Liver (tissue), 9 donors: ENCODE data around the gene ARVCF. TPM values are rescaled to one million over a fixed set of nuclear protein-coding genes. Genes with fewer than 3 reads are reported as not detected.
A peak's percentile ranks its signal among the peaks of the same experiment; 100 is the strongest.

Source experiments
- DNase-seq: peaks from one replicate; pipeline ENCODE4 v3.0.0-alpha.2; 2017; ENCODE audit warnings: low spot score
- H3K27ac ChIP-seq, 2 donors: one replicate each; pipeline ENCODE4 v1.7.0; 2013; ENCODE audit warnings: inconsistent platforms in 2 of 2, low read length in 2 of 2, control low read depth in 1 of 2, low read depth in 1 of 2, mild to moderate bottlenecking in 1 of 2
- H3K27me3 ChIP-seq, 4 donors: one replicate each; pipeline versions ENCODE4 v1.6.1 to v1.7.0; 2013; ENCODE audit warnings: low read length in 3 of 4, inconsistent platforms in 1 of 4, mild to moderate bottlenecking in 1 of 4, moderate library complexity in 1 of 4; ENCODE audit not compliant: control insufficient read depth in 4 of 4, insufficient read depth in 4 of 4
- H3K36me3 ChIP-seq, 4 donors: one replicate each; pipeline versions ENCODE4 v1.6.1 to v1.7.0; 2013; ENCODE audit warnings: low read length in 3 of 4, mild to moderate bottlenecking in 3 of 4, low read depth in 1 of 4, moderate library complexity in 1 of 4; ENCODE audit not compliant: control insufficient read depth in 4 of 4, insufficient read depth in 3 of 4
- H3K4me1 ChIP-seq, 4 donors: one replicate each; pipeline versions ENCODE4 v1.6.1 to v1.7.0; 2013; ENCODE audit warnings: low read length in 3 of 4, mild to moderate bottlenecking in 3 of 4, moderate library complexity in 1 of 4; ENCODE audit not compliant: control insufficient read depth in 4 of 4, insufficient read depth in 4 of 4
- H3K4me3 ChIP-seq, 3 donors: one replicate each; pipeline versions ENCODE4 v1.6.1 to v1.7.0; 2013; ENCODE audit warnings: low read length in 3 of 3, control low read depth in 1 of 3, low read depth in 1 of 3, mild to moderate bottlenecking in 1 of 3
- H3K9ac ChIP-seq, 2 donors: one replicate each; pipeline ENCODE4 v1.7.0; 2013; ENCODE audit warnings: low read length in 2 of 2, mild to moderate bottlenecking in 2 of 2, moderate library complexity in 2 of 2, control low read depth in 1 of 2, low read depth in 1 of 2
- H3K9me3 ChIP-seq, 4 donors: one replicate each; pipeline versions ENCODE4 v1.6.1 to v1.7.0; 2013; ENCODE audit warnings: low read length in 3 of 4; ENCODE audit not compliant: control insufficient read depth in 4 of 4
- EGR1 ChIP-seq, 2 donors: IDR thresholded peaks; 2 replicates each; pipeline ENCODE4 v1.6.1; 2016 to 2018; ENCODE audit warnings: antibody characterized with exemption in 2 of 2, low read depth in 2 of 2
- FOXA1 ChIP-seq: IDR thresholded peaks from 2 replicates; pipeline ENCODE4 v1.6.1; 2016; ENCODE audit warnings: antibody characterized with exemption
- FOXA2 ChIP-seq: IDR thresholded peaks from 2 replicates; pipeline ENCODE4 v1.6.1; 2016; ENCODE audit warnings: antibody characterized with exemption
- GABPA ChIP-seq, 2 donors: IDR thresholded peaks in 1 of 2; conservative IDR thresholded peaks in 1 of 2; 2 replicates each; pipeline ENCODE4 v1.6.1; 2016; ENCODE audit warnings: antibody characterized with exemption in 2 of 2, mild to moderate bottlenecking in 1 of 2, moderate library complexity in 1 of 2
- HNF4A ChIP-seq, 2 donors: conservative IDR thresholded peaks; 2 replicates each; pipeline ENCODE4 v1.6.1; 2016; ENCODE audit warnings: antibody characterized with exemption in 2 of 2, mild to moderate bottlenecking in 2 of 2
- HNF4G ChIP-seq: IDR thresholded peaks from 2 replicates; pipeline ENCODE4 v1.6.1; 2016; ENCODE audit warnings: antibody characterized with exemption
- NR2F2 ChIP-seq: IDR thresholded peaks from 2 replicates; pipeline ENCODE4 v1.6.1; 2016; ENCODE audit warnings: antibody characterized with exemption
- RAD21 ChIP-seq, 2 donors: IDR thresholded peaks; 2 replicates each; pipeline ENCODE4 v1.6.1; 2016; ENCODE audit warnings: antibody characterized with exemption in 2 of 2, mild to moderate bottlenecking in 2 of 2
- RXRA ChIP-seq, 2 donors: IDR thresholded peaks; 2 replicates each; pipeline ENCODE4 v1.6.1; 2017 to 2018; ENCODE audit warnings: antibody characterized with exemption in 2 of 2, mild to moderate bottlenecking in 1 of 2
- YY1 ChIP-seq: IDR thresholded peaks from 2 replicates; pipeline ENCODE4 v1.6.1; 2016; ENCODE audit warnings: antibody characterized with exemption, mild to moderate bottlenecking
- WGBS: extraction: QIAGEN DNeasy Blood & Tissue Kit; methylation state at CpG from one replicate; pipeline ENCODE4 v1.1.7; 2013; 5-methylcytosine and 5-hydroxymethylcytosine counted together
- polyA plus RNA-seq, 2 donors: library from polyadenylated mRNA; stranded (reverse) in 1 of 2; unstranded in 1 of 2; fragments of 200-250 nt in 1 of 2; fragments of >200 nt in 1 of 2; fragmentation: Nextera tagmentation in 1 of 2; extraction: Ambion mirVana in 1 of 2; gene quantifications; one replicate each; pipeline versions ENCODE4 v1.2.1 to v1.2.3, GENCODE V29; 2013 to 2015
- total RNA-seq, 2 donors: library from RNA; depleted of rRNA; stranded (reverse); fragments of >200 nt; gene quantifications; one replicate each; pipeline ENCODE4 v1.2.3, GENCODE V29; 2014
- TF ChIP-seq, protein P1 (sequence below): IDR thresholded peaks from 2 replicates; pipeline ENCODE4 v1.6.1; 2016; ENCODE audit warnings: antibody characterized with exemption
- TF ChIP-seq, protein P2 (sequence below): IDR thresholded peaks from 2 replicates; pipeline ENCODE4 v1.6.1; 2016; ENCODE audit warnings: antibody characterized with exemption
- TF ChIP-seq, protein P3 (sequence below): IDR thresholded peaks from 2 replicates; pipeline ENCODE4 v1.6.1; 2016; ENCODE audit warnings: antibody characterized with exemption
- TF ChIP-seq, protein P4 (sequence below): fragments of 150-350 bp; IDR thresholded peaks from 2 replicates; pipeline ENCODE4 v1.5.1; 2017; ENCODE audit warnings: improper control_type of control experiment, low read depth, low read length; ENCODE audit not compliant: missing input control
- TF ChIP-seq, protein P5 (sequence below): IDR thresholded peaks from 2 replicates; pipeline ENCODE4 v1.6.1; 2016; ENCODE audit warnings: antibody characterized with exemption, mild to moderate bottlenecking
- donor health status: healthy.
- donor health status: healthy.
- donor health status: healthy.
- donor health status: healthy.
- donor health status: healthy.

The ARVCF gene
- total and polyA plus RNA-seq, 4 donors: 3.8 to 48.8 (median 26.1) TPM

DNA sequence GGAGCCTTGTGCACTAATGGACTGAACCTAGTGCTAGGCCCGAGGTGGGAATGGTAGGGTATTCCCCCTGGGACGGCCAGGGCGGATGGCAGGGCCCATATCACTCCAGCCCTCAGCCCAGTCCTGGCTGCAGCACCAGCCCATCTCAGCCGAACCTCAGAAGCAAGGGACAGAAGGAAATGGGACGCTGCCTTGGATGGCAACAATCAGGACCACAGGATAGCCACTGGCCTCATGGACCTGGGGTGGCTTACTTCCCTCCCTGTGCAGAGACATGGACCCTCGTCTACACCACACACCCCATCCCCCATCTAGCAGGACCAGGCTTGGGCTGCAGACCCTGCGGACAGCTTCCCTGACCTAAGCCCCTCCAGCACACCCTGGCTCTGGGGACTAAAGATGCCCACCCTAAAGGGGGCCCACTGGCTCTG lies 24.1 kb downstream of the ARVCF start:
- peaks cover 2 to 42% (median 23%) of the 10 kb centered on the region in 4 donors for H3K4me1 ChIP-seq
- no peak overlapping the region for H3K4me3 ChIP-seq
- peak overlapping the region in 1 of 2 donors; percentile 33 for H3K27ac ChIP-seq
- H3K9ac ChIP-seq: no peak overlapping the region
- H3K9me3 ChIP-seq: no peaks in the 10 kb centered on the region
- TF ChIP-seq EGR1 (IDR thresholded peaks at IDR 0.05; ENCODE audit: low read depth in 2 of 2) (no peak), YY1 (no peak), FOXA1 (no peak), NR2F2 (no peak), RXRA (IDR thresholded peaks at IDR 0.05) (no peak), GABPA (IDR thresholded peaks at IDR 0.05 in 1 of 2, conservative IDR thresholded peaks at IDR 0.05 in 1 of 2) (no peak), HNF4A (conservative IDR thresholded peaks at IDR 0.05) (no peak), FOXA2 (no peak), HNF4G (no peak), RAD21 (IDR thresholded peaks at IDR 0.05) (no peak)
- TF ChIP-seq, protein P1, sequence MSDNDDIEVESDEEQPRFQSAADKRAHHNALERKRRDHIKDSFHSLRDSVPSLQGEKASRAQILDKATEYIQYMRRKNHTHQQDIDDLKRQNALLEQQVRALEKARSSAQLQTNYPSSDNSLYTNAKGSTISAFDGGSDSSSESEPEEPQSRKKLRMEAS: no peak
- TF ChIP-seq, protein P2, sequence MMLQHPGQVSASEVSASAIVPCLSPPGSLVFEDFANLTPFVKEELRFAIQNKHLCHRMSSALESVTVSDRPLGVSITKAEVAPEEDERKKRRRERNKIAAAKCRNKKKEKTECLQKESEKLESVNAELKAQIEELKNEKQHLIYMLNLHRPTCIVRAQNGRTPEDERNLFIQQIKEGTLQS: no peak
- TF ChIP-seq, protein P3, sequence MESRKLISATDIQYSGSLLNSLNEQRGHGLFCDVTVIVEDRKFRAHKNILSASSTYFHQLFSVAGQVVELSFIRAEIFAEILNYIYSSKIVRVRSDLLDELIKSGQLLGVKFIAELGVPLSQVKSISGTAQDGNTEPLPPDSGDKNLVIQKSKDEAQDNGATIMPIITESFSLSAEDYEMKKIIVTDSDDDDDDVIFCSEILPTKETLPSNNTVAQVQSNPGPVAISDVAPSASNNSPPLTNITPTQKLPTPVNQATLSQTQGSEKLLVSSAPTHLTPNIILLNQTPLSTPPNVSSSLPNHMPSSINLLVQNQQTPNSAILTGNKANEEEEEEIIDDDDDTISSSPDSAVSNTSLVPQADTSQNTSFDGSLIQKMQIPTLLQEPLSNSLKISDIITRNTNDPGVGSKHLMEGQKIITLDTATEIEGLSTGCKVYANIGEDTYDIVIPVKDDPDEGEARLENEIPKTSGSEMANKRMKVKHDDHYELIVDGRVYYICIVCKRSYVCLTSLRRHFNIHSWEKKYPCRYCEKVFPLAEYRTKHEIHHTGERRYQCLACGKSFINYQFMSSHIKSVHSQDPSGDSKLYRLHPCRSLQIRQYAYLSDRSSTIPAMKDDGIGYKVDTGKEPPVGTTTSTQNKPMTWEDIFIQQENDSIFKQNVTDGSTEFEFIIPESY: no peak
- TF ChIP-seq, protein P4, sequence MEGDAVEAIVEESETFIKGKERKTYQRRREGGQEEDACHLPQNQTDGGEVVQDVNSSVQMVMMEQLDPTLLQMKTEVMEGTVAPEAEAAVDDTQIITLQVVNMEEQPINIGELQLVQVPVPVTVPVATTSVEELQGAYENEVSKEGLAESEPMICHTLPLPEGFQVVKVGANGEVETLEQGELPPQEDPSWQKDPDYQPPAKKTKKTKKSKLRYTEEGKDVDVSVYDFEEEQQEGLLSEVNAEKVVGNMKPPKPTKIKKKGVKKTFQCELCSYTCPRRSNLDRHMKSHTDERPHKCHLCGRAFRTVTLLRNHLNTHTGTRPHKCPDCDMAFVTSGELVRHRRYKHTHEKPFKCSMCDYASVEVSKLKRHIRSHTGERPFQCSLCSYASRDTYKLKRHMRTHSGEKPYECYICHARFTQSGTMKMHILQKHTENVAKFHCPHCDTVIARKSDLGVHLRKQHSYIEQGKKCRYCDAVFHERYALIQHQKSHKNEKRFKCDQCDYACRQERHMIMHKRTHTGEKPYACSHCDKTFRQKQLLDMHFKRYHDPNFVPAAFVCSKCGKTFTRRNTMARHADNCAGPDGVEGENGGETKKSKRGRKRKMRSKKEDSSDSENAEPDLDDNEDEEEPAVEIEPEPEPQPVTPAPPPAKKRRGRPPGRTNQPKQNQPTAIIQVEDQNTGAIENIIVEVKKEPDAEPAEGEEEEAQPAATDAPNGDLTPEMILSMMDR: no peak
- TF ChIP-seq, protein P5, sequence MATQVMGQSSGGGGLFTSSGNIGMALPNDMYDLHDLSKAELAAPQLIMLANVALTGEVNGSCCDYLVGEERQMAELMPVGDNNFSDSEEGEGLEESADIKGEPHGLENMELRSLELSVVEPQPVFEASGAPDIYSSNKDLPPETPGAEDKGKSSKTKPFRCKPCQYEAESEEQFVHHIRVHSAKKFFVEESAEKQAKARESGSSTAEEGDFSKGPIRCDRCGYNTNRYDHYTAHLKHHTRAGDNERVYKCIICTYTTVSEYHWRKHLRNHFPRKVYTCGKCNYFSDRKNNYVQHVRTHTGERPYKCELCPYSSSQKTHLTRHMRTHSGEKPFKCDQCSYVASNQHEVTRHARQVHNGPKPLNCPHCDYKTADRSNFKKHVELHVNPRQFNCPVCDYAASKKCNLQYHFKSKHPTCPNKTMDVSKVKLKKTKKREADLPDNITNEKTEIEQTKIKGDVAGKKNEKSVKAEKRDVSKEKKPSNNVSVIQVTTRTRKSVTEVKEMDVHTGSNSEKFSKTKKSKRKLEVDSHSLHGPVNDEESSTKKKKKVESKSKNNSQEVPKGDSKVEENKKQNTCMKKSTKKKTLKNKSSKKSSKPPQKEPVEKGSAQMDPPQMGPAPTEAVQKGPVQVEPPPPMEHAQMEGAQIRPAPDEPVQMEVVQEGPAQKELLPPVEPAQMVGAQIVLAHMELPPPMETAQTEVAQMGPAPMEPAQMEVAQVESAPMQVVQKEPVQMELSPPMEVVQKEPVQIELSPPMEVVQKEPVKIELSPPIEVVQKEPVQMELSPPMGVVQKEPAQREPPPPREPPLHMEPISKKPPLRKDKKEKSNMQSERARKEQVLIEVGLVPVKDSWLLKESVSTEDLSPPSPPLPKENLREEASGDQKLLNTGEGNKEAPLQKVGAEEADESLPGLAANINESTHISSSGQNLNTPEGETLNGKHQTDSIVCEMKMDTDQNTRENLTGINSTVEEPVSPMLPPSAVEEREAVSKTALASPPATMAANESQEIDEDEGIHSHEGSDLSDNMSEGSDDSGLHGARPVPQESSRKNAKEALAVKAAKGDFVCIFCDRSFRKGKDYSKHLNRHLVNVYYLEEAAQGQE: no peak
- no peaks in the 10 kb centered on the region for H3K36me3 ChIP-seq
- 93% methylated on average over 7 of the region's 7 CpGs for WGBS
- DNase-seq: no peak
- no peaks in the 10 kb centered on the region for H3K27me3 ChIP-seq
